Measurements from ENCODE around the gene SCLY. TPM values are rescaled to one million over a fixed set of nuclear protein-coding genes. Genes with fewer than 3 reads are reported as not detected.
A peak's percentile ranks its signal among the peaks of the same experiment; 100 is the strongest.

The SCLY gene
- total RNA-seq, 1 donor from 2014 or later: 21.5 TPM

DNA sequence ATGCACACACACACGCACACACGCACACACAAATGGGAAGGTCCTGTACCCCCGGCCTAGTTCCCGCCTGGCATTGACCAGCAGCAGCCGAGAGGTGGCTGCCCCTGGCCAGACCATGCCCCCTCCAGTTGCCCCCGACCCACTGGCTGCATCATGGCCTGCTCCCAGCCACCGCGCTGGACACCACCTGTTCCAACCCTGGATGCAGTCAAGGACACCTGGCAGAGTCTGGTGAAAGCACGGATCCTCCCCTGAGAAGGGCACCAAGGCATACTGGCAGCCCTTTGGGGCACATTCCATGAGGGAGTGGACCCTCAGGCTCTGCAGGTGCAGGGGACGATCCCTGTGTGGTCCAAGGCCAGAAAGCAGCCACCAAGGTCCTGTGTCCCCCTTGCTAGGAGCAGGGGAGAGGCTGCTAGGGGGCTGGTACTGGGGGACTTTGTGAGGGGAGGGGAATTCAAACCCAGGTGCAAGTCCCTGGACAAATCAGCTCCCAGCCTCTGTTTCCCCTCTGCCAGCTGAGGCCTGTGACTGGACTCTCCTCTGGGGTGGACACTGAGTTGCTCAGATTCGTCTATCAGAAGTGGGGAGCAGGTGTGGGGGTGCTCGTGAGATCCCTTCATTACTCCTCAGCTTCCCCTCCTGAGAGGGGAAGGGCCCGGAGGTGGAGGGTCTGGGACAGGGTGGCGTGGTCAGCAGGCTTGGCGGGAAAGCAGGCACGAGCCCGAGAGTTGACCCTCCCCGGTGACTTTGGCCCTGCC, 42.8 kb downstream of the SCLY start:
- no peak overlapping the region for H3K27ac Mint-ChIP-seq
- no peaks in the 10 kb centered on the region for H3K9me3 Mint-ChIP-seq
- TF ChIP-seq, protein P1, sequence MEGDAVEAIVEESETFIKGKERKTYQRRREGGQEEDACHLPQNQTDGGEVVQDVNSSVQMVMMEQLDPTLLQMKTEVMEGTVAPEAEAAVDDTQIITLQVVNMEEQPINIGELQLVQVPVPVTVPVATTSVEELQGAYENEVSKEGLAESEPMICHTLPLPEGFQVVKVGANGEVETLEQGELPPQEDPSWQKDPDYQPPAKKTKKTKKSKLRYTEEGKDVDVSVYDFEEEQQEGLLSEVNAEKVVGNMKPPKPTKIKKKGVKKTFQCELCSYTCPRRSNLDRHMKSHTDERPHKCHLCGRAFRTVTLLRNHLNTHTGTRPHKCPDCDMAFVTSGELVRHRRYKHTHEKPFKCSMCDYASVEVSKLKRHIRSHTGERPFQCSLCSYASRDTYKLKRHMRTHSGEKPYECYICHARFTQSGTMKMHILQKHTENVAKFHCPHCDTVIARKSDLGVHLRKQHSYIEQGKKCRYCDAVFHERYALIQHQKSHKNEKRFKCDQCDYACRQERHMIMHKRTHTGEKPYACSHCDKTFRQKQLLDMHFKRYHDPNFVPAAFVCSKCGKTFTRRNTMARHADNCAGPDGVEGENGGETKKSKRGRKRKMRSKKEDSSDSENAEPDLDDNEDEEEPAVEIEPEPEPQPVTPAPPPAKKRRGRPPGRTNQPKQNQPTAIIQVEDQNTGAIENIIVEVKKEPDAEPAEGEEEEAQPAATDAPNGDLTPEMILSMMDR (IDR thresholded peaks at IDR 0.05; ENCODE audit: unreplicated experiment): no peak
- H3K4me1 Mint-ChIP-seq: no peaks in the 10 kb centered on the region
- H3K27me3 Mint-ChIP-seq (ENCODE audit: low read depth): no peaks in the 10 kb centered on the region
- H3K4me3 Mint-ChIP-seq: no peak overlapping the region
- H3K36me3 Mint-ChIP-seq: peaks cover 1% of the 10 kb centered on the region
- DNase-seq (ENCODE audit: low spot score in 2 of 2, unreplicated experiment in 2 of 2): peak in 1 of 2 experiments; percentile 31

DNA sequence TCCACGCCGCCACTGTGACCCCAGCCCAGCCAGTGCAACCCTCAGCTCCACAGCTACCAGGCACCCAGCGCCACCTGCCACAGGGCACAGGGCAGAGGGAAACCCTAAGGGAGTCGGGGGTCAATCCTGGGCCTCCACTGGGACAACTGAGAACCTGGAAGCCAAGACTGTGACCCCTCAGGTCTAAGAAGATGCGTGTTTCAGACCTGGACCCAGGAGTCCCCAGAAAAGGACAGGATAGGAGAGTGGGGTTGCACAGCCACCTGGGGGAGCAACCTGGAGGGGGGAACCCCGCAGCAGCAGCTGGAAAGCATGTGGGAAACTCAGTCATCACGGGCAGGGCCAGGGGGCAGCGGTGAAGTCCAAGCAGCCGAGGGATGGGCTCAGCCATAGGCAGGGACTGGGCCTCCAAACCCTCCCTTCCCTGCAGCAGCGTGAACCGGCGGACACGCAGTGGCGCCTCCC, 43.5 kb downstream of the SCLY start:
- Mint-ChIP-seq H3K36me3 (no peaks in the 10 kb centered on the region), H3K9me3 (no peaks in the 10 kb centered on the region), H3K27me3 (ENCODE audit: low read depth) (no peaks in the 10 kb centered on the region), H3K27ac (no peak overlapping the region), H3K4me3 (no peak overlapping the region), H3K4me1 (peaks cover 1% of the 10 kb centered on the region)
- TF ChIP-seq, protein P1 (IDR thresholded peaks at IDR 0.05; ENCODE audit: unreplicated experiment): no peak
- peak in 1 of 2 experiments; percentile 31 for DNase-seq (ENCODE audit: low spot score in 2 of 2, unreplicated experiment in 2 of 2)

DNA sequence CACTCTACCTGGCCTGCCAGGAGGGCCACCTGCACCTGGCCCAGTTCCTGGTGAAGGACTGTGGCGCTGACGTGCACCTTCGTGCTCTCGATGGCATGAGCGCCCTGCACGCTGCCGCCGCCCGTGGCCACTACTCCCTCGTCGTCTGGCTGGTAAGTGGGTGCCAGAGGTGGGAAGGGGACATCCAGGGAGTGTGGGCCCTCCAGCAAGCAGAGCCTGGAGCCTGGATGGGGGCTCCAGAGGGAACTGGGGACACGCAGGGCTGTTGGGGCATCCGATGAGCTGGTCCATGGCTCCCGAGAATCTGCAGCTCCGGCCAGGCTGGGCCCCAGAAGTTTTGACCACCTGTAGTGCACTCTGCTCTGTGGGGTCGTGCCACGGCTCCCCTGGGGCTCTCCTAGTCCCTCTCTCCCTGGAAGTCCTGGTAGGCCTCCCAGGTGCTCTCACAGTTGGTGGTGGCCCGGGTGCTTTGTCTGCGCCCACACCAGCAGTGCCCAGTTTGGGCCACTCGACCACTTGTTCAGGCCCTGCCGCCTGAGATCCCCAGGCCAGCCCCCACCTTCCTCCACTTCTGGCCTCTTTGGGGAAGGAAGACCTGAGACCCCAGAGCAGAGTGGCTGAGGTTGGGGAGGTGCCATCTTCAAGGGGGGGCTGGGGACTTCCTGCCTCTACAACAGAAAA, 44.0 kb downstream of the SCLY start:
- Mint-ChIP-seq H3K27me3 (ENCODE audit: low read depth) (no peaks in the 10 kb centered on the region), H3K4me3 (no peak overlapping the region), H3K27ac (no peak overlapping the region), H3K4me1 (peaks cover 2% of the 10 kb centered on the region), H3K36me3 (no peaks in the 10 kb centered on the region), H3K9me3 (no peaks in the 10 kb centered on the region)
- TF ChIP-seq, protein P1 (IDR thresholded peaks at IDR 0.05; ENCODE audit: unreplicated experiment): no peak
- DNase-seq (ENCODE audit: low spot score in 2 of 2, unreplicated experiment in 2 of 2): peak in 1 of 2 experiments; percentile 36

DNA sequence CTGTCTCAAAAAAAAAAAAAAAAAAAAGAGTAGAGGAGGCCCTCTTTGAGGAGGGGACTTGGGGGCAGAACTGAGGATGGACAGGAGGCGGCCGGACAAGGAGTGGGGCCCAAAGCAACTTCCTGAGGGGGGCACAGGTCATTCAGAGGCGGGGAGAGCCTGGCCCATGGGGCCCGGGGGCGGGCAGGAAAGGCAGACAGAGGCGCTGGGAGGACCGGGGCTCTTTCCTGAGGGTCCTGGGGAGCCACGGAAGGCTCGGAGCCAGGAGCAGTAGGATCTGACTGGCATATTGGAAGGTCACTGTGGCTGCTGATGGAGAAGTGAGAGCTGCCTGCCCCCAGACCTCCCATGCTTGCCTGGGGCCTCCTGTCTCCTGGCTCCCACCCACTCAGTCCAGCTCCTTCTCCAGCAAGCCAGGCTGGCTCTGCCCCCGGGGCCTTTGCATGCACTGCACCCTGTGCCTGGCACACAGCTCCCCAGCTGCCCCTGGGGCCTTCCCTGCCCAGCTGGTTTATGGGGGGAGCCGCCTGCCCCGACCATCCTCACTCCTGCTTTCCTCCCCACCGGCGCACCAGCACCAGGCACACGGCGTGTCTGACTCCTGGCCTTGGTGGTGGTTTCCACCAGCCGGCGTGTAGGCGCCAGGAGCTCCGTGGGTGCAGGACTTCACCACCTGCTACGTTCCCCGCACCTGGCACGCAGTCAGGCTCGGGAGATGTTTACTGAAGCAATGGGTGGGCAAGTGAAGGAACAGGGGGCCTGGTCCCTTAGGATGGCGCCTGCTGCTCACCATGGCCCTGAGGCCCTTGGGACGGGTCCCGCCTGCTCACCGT, 44.9 kb downstream of the SCLY start:
- no peaks in the 10 kb centered on the region for H3K27me3 Mint-ChIP-seq (ENCODE audit: low read depth)
- DNase-seq (ENCODE audit: low spot score in 2 of 2, unreplicated experiment in 2 of 2): peak in 1 of 2 experiments; percentile 30
- H3K4me1 Mint-ChIP-seq: peaks cover 2% of the 10 kb centered on the region
- TF ChIP-seq, protein P1 (IDR thresholded peaks at IDR 0.05; ENCODE audit: unreplicated experiment): no peak
- H3K27ac Mint-ChIP-seq: no peak overlapping the region
- no peaks in the 10 kb centered on the region for H3K9me3 Mint-ChIP-seq
- no peak overlapping the region for H3K4me3 Mint-ChIP-seq
- no peaks in the 10 kb centered on the region for H3K36me3 Mint-ChIP-seq

DNA sequence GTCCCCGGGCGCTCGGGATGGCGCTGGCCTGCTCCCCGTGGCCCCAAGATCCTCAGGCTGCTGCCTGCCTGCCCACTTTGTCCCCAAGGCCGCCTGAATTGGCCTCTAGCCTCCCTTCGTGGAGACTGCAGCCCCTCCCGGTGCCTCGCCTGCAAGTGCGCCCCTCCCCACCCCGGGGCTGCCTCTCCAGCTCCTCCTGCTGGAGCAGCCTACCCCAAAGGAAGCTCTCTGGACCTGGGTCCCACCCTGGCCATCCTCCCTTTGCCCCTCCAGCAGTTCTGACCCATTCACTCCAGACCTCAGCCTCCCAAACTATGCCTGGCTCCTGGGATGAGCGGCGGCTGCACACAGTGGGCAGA, 45.5 kb downstream of the SCLY start:
- Mint-ChIP-seq H3K9me3 (peaks cover 2% of the 10 kb centered on the region), H3K36me3 (no peaks in the 10 kb centered on the region), H3K4me3 (no peak overlapping the region), H3K27ac (no peak overlapping the region), H3K27me3 (ENCODE audit: low read depth) (no peaks in the 10 kb centered on the region), H3K4me1 (peaks cover 2% of the 10 kb centered on the region)
- no peak for DNase-seq (ENCODE audit: low spot score in 2 of 2, unreplicated experiment in 2 of 2)
- TF ChIP-seq, protein P1 (IDR thresholded peaks at IDR 0.05; ENCODE audit: unreplicated experiment): no peak

Data from mesothelial cell of epicardium (in vitro differentiated cells).